ENCODE results near the gene NCL.

Gene NCL

GRCh38 chr2:231490801-231491200, 26.5 kb upstream of the NCL start:
- FAIRE-seq (no peak), DNase-seq (ENCODE audit: insufficient read length, low spot score) (no peak)
- no peak for TF ChIP-seq CTCF (IDR thresholded peaks at IDR 0.05; ENCODE audit: insufficient read depth, missing control alignments)

- FAIRE-seq = no peak
- peak; percentile 7 for TF ChIP-seq CTCF (IDR thresholded peaks at IDR 0.05; ENCODE audit: insufficient read depth, missing control alignments)
- DNase-seq (ENCODE audit: insufficient read length, low spot score) = no peak
Observed at GRCh38 chr2:231489990-231490389, 25.7 kb upstream of the NCL start.

GRCh38 chr2:231488331-231488730, 24.0 kb upstream of the NCL start:
- FAIRE-seq (no peak), DNase-seq (ENCODE audit: insufficient read length, low spot score) (no peak)
- TF ChIP-seq CTCF (IDR thresholded peaks at IDR 0.05; ENCODE audit: insufficient read depth, missing control alignments) = no peak

- FAIRE-seq (no peak), DNase-seq (ENCODE audit: insufficient read length, low spot score) (no peak)
- no peak for TF ChIP-seq CTCF (IDR thresholded peaks at IDR 0.05; ENCODE audit: insufficient read depth, missing control alignments)
Observed at GRCh38 chr2:231486851-231487596, 22.7 kb upstream of the NCL start.

GRCh38 chr2:231483398-231484329, 19.4 kb upstream of the NCL start:
- FAIRE-seq = no peak
- DNase-seq (ENCODE audit: insufficient read length, low spot score) = no peak
- TF ChIP-seq CTCF (IDR thresholded peaks at IDR 0.05; ENCODE audit: insufficient read depth, missing control alignments) = no peak

- peak; percentile 62 for TF ChIP-seq CTCF (IDR thresholded peaks at IDR 0.05; ENCODE audit: insufficient read depth, missing control alignments)
Observed at GRCh38 chr2:231482806-231483391, 18.6 kb upstream of the NCL start.

More at GRCh38 chr2:231482806-231483391, 18.6 kb upstream of the NCL start:
- FAIRE-seq (no peak), DNase-seq (ENCODE audit: insufficient read length, low spot score) (peak; percentile 91)
